ENCODE results near the gene TMEM161A.
A peak's percentile ranks its signal among the peaks of the same experiment; 100 is the strongest.
"Not testable (repeated sequence)": the region's sequence is repeated elsewhere in the genome, so short reads cannot be mapped to it uniquely, and the experiment has no call there.

Gene TMEM161A

GRCh38 chr19:19107654-19108053 is 30.6 kb downstream of the TMEM161A start:
- in situ Hi-C loops (cut with HindIII; ENCODE audit: low sequenced_read_pairs) = no loop called here
- TF ChIP-seq, protein P1, sequence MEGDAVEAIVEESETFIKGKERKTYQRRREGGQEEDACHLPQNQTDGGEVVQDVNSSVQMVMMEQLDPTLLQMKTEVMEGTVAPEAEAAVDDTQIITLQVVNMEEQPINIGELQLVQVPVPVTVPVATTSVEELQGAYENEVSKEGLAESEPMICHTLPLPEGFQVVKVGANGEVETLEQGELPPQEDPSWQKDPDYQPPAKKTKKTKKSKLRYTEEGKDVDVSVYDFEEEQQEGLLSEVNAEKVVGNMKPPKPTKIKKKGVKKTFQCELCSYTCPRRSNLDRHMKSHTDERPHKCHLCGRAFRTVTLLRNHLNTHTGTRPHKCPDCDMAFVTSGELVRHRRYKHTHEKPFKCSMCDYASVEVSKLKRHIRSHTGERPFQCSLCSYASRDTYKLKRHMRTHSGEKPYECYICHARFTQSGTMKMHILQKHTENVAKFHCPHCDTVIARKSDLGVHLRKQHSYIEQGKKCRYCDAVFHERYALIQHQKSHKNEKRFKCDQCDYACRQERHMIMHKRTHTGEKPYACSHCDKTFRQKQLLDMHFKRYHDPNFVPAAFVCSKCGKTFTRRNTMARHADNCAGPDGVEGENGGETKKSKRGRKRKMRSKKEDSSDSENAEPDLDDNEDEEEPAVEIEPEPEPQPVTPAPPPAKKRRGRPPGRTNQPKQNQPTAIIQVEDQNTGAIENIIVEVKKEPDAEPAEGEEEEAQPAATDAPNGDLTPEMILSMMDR (IDR thresholded peaks at IDR 0.05; ENCODE audit: low read depth, low read length, missing control alignments) = no peak
- no peak overlapping the region for H3K4me3 ChIP-seq (ENCODE audit: low read depth, low read length)
- no peak for DNase-seq (ENCODE audit: low read depth)

- H3K4me3 ChIP-seq (ENCODE audit: low read depth, low read length); in situ Hi-C loops (cut with HindIII; ENCODE audit: low sequenced_read_pairs); DNase-seq (ENCODE audit: low read depth): not testable (repeated sequence)
Measured at GRCh38 chr19:19106938-19107337, 31.3 kb downstream of the TMEM161A start.

DNA sequence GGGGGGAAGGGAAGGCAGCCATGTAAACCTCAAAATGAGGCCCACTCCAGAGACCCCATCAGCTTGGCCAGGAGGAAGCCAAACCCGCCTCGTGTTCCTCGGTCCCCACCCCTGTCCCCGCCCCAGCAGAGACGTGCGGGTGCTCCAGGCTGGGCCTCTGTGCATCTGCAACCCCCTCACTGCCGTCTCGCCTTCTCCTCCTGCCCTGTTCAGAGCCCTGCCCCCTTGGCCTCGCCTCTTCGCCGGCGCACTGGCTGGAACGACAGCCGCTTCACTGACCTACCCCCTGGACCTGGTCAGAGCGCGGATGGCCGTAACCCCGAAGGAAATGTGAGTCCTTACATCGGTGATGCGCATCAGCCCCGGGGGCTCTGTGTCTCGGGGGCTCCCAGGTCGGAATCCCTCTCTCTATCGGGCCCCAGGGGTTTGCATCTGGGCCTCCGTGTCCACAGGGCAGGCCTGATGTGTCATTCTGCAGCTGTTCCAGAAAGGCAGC is 32.2 kb downstream of the TMEM161A start:
- no peak for DNase-seq (ENCODE audit: low read depth)
- in situ Hi-C loops (cut with HindIII; ENCODE audit: low sequenced_read_pairs) = no loop called here
- TF ChIP-seq, protein P1 (IDR thresholded peaks at IDR 0.05; ENCODE audit: low read depth, low read length, missing control alignments) = no peak
- peak overlapping the region; percentile 33 for H3K4me3 ChIP-seq (ENCODE audit: low read depth, low read length)

DNA sequence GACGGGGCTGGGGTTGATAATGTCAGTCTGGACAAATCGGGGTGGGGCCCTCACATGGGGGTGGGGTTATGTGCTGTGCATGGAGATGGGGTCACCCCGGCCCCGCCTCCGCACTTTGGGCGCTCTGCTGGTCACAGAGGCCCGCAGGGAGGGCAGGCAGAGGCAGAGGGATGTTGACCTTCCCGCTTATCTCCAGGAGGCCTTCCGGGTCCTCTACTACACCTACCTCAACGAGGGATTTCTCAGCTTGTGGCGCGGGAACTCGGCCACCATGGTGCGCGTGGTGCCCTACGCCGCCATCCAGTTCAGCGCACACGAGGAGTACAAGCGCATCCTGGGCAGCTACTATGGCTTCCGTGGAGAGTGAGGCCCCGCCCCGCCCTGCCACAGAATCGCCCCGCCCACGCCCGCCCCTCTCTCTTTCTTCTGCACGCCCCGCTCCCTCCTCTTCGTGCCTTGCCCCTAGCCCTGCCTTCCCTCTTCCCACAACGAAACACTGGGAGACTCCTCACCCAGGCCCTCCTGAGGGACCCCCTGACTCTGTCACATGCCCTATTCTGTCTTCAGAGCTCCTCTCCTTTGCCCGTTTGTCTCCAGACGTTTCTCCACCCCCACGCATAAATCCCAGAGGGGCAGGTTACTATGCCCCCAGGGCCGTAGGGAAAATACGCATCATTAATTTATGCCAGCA is 32.8 kb downstream of the TMEM161A start:
- H3K4me3 ChIP-seq (ENCODE audit: low read depth, low read length) = peak overlapping the region; percentile 33
- TF ChIP-seq, protein P1 (IDR thresholded peaks at IDR 0.05; ENCODE audit: low read depth, low read length, missing control alignments) = no peak
- in situ Hi-C loops (cut with HindIII; ENCODE audit: low sequenced_read_pairs) = no loop called here
- no peak for DNase-seq (ENCODE audit: low read depth)

- in situ Hi-C loops (cut with HindIII; ENCODE audit: low sequenced_read_pairs) = no loop called here
- no peak for DNase-seq (ENCODE audit: low read depth)
- TF ChIP-seq, protein P1 (IDR thresholded peaks at IDR 0.05; ENCODE audit: low read depth, low read length, missing control alignments) = no peak
- H3K4me3 ChIP-seq (ENCODE audit: low read depth, low read length) = no peak overlapping the region
Measured at GRCh38 chr19:19103167-19103566, 35.1 kb downstream of the TMEM161A start.

DNA sequence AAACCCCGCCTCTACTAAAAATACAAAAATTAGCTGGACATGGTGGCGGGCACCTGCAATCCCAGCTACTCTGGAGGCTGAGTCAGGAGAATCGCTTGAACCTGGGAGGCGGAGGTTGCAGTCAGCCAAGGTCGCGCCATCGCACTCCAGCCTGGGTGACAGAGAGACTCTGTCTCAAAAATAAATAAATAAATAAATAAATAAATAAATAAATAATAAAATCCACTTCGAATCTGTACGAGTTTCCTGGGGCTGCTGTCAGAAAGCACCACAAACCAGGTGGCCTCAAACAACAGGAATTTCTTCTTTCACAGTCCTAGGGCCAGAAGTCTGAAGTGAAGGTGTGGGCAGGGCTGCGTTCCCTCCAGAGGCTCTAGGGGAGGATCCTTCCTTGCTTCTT is 35.7 kb downstream of the TMEM161A start:
- in situ Hi-C loops (cut with HindIII; ENCODE audit: low sequenced_read_pairs); H3K4me3 ChIP-seq (ENCODE audit: low read depth, low read length); DNase-seq (ENCODE audit: low read depth): not testable (repeated sequence)

GRCh38 chr19:19101540-19101939 is 36.7 kb downstream of the TMEM161A start:
- DNase-seq (ENCODE audit: low read depth) = no peak

More at GRCh38 chr19:19101540-19101939, 36.7 kb downstream of the TMEM161A start:
- H3K4me3 ChIP-seq (ENCODE audit: low read depth, low read length) = no peak overlapping the region
- TF ChIP-seq, protein P1 (IDR thresholded peaks at IDR 0.05; ENCODE audit: low read depth, low read length, missing control alignments) = no peak
- in situ Hi-C loops (cut with HindIII; ENCODE audit: low sequenced_read_pairs) = no loop called here

Measured in astrocyte of the cerebellum (primary cell).